Thyroid gland (tissue), 4 donors: Measurements from ENCODE around the gene KLF6.

Experiments
- CTCF ChIP-seq, 6 experiments: fragments of 200-600 bp in 3 of 6; fragments of 450-650 bp in 3 of 6; sonication (generic) in 3 of 6; IDR thresholded peaks; one replicate each; pipeline ENCODE4 v1.5.1; 2016 to 2019; ENCODE audit warnings: antibody characterized with exemption in 6 of 6, mild to moderate bottlenecking in 2 of 6, inconsistent platforms in 1 of 6, moderate library complexity in 1 of 6
- POLR2A ChIP-seq, 2 donors: fragments of 450-650 bp; IDR thresholded peaks; one replicate each; pipeline ENCODE4 v1.6.1; 2017; ENCODE audit warnings: antibody characterized with exemption in 2 of 2, mild to moderate bottlenecking in 2 of 2, moderate library complexity in 1 of 2

GRCh38 chr10:3800586-3800985, 15.6 kb upstream of the KLF6 start:
- TF ChIP-seq POLR2A (IDR thresholded peaks at IDR 0.05): no peak
- no peak for TF ChIP-seq CTCF (IDR thresholded peaks at IDR 0.05)
